DMS 273 treated with DMSO at 0.1 percent for 48 hours (cell line): ENCODE results near the gene BRD3OS.

Source experiments
- DNase-seq: peaks from one replicate; lab custom pipeline; 2025; lab: John Stamatoyannopoulos, UW

BRD3OS gene

GRCh38 chr9:134034215-134035040, 9.1 kb downstream of the BRD3OS start:
- DNase-seq: no peak

DNA sequence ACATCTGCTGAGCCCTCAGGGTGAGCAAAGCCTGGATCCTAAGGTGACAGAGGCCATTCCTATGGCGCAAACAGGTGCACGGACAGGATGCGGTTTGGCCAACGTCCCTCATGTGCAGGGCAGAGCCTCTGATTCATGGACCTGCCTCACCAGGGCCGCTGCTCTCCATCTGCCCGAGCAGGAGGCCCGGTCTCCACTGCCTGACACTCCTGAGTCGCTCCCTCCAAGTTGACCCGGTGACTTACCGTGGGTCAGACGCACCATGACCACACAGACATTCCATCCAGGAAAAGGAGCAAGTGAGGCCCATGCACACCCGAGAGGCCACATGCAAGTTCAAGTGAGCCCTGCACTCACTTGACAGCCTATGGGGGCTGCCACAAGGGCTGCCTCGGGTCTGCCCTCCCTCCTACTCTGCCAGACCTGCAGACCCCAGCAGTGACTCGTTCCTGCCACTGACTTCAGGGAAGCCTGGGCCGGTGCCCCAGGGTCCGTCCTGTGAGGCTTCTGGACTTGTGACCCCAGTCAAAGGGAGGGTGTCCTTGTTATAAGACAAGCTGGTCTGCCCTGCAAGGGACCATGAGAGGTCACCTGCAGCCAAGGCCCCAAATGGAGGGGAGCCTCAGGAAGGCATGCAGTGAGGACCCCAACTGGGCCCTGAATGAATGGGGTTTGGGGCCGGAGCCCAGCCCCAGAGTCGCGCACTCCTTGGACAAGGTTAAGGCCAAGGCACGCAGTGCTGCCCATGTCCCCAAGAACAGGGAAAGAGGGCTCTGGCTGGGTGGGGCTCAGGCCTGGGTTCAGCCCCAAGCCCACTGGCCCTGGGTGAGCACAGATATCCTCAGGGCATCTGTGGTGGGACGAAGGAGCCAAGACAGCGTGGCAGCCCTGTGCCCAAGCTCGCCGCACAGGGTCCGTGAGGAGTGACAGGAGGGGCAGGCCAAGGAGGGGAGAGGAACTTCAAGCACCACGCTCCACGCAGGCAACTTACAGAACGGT, 10.1 kb downstream of the BRD3OS start:
- DNase-seq: no peak

DNA sequence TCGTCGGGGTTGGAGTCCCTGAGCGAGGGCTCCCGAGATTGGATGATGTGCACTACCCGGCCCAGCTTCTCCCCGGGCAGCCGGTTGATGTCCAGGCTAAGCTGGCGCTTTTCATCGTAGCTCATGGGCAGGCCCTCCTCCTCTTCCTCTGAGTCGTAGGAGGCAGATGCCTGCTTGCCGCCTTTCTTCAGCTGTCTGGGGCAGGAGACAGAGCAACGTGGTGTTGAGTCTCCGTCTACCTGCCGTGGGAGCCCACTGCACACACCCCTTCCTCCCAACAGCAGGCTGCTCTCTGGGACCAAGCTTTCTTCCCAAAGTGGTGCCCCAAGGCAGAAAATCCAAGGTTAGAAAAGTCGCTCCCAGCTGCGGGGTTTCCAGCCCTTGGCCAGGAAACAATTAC, 10.8 kb downstream of the BRD3OS start:
- DNase-seq: no peak

GRCh38 chr9:134037641-134038040, 12.4 kb downstream of the BRD3OS start:
- DNase-seq: no peak

GRCh38 chr9:134039386-134040175, 14.3 kb downstream of the BRD3OS start:
- no peak for DNase-seq

- DNase-seq: no peak
These were observed 14.9 kb downstream of the BRD3OS start for GRCh38 chr9:134040176-134040565.

GRCh38 chr9:134040781-134041648, 15.7 kb downstream of the BRD3OS start:
- DNase-seq: no peak

- DNase-seq: no peak
These were observed 16.3 kb downstream of the BRD3OS start for GRCh38 chr9:134041649-134041962.

DNA sequence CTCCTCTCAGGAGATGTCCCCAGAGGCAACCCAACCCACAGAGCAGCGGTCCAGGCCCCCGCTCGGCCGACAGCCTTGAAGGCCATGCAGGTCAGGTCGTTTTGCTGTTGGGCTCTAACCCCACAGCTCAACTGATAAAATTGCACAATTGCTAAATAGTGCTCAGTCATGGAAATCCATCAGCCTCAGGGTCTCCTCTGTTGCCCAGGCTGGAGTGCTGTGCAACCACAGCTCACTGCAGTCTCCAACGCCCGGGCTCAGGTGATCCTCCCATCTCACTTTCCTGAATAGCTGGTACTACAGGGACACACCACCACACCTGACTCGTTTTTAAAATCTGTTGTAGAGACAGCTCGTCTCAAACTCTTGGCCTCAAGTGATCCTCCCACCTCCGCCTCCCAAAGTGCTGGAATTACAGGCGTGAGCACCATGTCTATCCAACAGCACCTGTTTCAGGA, 18.3 kb downstream of the BRD3OS start:
- no peak for DNase-seq

GRCh38 chr9:134044944-134045343, 19.7 kb downstream of the BRD3OS start:
- DNase-seq: no peak

- no peak for DNase-seq
These were observed 20.7 kb downstream of the BRD3OS start for GRCh38 chr9:134045841-134046544.

DNA sequence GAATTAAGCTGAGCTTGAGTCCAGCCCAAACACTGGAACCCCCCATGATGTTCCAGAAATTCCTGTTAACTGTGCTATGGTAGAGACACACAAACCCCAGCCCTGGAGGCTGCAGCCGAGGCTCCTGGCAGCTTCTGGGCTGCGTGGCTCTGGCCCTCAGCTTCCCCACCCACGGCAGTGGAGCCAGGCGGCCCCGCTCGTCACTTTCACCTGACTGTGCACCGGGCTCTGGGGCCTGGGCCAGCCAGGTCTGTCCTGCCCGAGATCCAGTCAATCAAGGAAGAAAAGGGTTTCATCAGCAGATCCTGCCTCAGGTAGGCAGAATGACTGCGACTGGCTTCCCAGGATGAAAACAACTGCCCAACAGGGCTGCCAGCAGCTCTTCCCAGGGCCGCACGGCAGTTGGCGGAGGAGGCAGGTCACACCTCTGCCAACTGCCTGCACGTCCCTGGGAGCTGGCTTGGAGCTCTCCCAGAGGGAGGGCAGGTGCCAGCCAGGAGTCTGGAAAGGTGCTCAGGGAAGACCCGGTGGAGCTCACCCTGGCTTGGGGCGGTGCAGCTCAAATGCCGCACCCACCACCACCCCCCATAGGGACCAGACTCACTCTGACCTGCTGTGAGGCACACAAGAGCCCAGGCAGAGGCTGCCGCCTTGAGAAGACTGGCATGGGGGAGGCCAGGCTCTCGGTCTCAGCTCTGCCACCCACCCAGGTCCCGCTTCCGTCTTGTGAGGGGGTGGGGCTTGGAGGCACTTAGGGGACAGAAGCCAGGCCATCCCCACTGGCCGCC, 21.8 kb downstream of the BRD3OS start:
- no peak for DNase-seq

DNA sequence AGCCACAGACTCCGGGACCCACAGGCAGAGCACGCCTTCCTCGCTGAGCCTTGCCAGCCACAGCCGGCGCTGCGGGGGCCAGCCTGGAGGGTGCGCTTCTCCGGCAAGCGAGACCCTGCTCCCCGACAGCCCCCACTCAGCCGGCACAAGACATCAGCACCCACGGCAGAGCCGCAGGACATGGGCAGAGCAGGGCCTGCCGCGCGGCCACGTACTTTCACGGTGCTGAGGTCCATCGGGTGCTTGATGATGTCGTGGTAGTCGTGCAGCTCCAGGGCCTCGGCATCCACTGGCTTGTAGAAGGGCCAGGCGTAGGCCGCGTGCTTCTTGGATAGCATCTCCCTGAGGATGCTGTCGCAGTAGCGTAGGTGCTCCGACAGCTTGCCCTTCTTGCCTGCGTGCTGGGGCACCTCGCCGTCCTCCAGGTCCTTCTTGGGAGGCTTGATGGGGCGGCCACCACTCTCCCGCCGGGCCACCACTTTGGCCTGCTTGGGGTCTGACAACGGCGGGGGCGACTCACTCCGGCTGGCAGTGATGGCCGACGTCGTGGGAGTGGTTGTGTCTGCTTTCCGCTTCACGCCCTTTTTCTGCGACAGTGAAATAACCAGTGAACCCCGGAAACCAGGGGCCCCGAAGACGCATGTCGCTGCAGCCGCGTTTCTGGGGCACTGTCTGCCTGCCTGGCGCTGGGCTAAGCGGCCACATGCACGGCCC, 22.7 kb downstream of the BRD3OS start:
- no peak for DNase-seq

DNA sequence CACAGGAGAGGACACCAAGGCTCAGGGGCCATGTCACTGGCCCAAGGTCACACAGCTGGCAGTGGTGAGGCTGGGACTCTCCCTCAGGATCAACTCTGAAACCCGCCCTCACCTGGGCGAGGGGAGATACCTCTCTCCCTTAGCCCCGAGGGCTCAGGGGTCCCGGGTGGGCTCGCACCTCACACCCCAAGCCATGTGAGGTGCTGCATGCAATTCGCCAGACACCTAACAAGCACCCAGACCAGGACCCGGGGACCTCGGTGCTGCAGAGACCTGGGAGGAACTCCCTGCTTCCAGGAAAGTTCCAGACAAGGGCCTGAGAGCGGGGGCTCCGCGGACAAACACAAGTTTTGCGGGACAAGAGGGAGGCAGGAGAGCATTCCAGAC, 23.3 kb downstream of the BRD3OS start:
- no peak for DNase-seq

DNA sequence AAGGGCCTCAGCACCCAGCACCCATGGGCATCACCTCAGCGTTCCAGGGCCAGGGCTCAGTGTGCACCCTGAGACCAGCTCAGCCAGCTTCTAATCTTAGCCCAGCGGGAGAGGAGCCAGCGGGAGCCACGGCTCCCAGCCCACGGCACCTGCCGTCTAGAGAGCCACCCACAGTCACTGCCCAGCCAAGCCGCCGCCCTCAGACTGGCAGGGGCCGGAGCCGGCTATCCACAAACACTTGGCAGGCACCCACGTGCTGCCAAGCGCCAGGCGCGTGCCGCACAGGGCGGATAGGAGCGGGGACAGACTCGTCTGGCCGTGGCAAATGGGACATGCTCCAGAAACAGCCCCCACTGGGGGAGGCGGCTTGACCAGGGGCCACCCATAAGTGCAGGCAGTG, 24.0 kb downstream of the BRD3OS start:
- DNase-seq: no peak

- DNase-seq: no peak
These were observed 24.7 kb downstream of the BRD3OS start for GRCh38 chr9:134049772-134050588.

DNA sequence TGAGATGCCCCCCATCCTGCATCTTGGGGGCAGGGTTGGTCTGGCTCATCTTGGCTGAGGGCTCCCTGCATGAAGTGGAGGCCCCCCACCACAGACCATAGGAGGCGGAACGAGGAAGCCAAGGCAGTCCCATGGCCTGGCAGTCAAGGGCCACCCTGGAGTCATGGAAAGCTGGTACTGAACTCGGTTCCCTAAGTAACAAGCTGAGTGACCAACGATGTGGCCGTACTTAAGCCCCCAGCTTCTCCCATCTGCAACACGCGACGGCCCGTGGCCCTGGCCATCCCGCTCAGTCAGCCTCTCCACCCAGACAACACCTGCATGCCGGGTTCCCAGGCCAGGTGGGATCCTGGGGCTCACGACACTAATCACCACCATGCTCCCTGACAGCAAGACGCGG, 25.4 kb downstream of the BRD3OS start:
- DNase-seq: no peak

GRCh38 chr9:134051319-134051718, 26.0 kb downstream of the BRD3OS start:
- DNase-seq: no peak
